ENCODE measurements around the gene DNAJA3.
A peak's percentile ranks its signal among the peaks of the same experiment; 100 is the strongest.

Gene DNAJA3

DNA sequence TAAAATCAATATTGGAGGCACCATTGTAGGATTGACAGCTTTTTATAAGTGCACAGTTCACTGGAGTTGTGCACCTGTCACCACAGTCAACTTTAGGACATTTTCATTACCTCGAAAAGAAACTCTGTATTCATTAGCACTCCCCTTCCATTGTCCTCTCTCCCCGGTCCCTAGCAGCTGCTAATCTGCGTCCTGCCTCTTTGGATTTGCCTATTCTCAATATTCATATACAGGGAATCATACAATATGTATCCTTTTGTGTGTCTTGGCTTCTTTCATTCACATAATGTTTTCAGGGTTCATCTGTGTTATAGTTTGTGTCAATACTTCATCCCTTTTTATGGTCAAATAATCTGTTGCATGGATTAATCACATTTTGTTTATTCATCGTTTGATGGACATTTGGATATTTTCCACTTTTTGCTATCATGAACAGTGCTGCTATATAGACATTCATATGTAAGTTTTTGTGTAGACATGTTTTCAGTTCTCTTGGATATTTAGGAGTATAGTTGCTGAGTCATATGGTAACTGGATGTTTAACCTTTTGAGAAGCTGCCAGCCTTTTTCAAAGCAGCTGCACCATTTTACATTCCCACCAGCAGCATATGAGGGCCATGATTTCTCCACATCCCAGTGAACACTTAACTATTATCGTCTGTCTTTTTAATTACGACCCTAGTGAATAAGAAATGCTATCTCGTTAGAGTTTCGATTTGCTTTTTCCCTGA is 9.8 kb downstream of the DNAJA3 start:
- DNase-seq, result no peak

GRCh38 chr16:4437366-4437765 is 11.7 kb downstream of the DNAJA3 start:
- peak in 1 of 3 donors; percentile 9 for DNase-seq

DNA sequence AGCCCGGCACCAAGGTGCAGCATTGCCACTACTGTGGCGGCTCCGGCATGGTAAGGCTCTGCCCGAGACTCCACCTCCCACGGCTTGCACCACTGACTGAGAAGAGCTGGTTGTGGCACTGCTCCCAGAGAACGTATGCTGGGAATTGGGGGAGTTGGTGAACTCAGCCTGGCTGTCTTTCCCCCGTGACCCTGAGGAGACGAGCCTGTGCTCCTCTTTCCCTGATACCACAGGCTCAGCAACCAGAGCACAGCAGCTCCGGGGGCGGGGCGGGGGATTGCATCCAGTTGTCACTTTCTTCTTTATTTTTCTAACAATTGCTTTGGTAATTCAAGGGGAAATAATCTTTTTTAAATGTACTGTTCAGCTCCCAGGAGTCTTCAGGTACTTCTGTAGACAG is 16.7 kb downstream of the DNAJA3 start:
- peak in 1 of 3 donors; percentile 8 for DNase-seq

DNA sequence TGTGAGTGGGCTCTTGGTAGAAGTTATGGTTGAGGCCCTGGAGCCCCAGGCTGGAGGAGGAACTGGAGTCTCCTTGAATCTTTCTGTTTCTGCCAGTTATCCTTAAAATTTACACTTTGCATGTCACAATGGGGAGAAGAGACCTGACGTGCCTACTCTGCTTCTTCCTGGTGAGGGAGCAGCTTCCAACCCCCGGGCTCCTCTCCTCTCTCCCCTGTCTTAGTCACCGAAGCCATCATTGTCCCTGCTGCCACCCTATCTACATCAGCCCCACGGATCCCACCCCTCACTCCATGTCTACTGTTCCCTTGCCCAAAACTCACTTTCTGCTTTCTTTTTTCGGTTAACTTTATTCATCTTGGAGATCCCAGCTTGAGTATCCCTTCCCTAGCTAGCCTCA is 17.6 kb downstream of the DNAJA3 start:
- DNase-seq, result peak in 1 of 3 donors; percentile 6

DNA sequence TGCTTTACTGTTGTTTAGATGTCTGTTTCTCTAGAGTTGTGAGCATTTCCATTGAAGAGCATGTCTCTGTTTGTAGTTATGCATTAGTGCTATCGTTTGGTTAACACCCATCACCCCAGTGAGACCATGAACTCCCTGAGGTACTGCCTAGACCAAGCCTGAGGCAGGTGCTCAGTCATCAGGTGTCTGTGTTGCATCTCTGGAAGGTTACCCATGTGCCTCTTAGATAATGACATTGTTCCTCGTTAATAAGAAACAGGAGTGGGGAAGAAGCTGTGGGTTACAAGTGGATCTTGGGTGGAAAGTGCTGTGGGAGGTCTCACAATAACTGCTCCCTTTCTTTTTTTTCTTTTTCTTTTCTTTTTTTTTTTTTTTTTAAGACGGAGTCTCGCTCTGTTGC is 18.3 kb downstream of the DNAJA3 start:
- no peak for DNase-seq

- DNase-seq, result no peak
Observed at GRCh38 chr16:4450430-4450829, 24.8 kb downstream of the DNAJA3 start.

DNA sequence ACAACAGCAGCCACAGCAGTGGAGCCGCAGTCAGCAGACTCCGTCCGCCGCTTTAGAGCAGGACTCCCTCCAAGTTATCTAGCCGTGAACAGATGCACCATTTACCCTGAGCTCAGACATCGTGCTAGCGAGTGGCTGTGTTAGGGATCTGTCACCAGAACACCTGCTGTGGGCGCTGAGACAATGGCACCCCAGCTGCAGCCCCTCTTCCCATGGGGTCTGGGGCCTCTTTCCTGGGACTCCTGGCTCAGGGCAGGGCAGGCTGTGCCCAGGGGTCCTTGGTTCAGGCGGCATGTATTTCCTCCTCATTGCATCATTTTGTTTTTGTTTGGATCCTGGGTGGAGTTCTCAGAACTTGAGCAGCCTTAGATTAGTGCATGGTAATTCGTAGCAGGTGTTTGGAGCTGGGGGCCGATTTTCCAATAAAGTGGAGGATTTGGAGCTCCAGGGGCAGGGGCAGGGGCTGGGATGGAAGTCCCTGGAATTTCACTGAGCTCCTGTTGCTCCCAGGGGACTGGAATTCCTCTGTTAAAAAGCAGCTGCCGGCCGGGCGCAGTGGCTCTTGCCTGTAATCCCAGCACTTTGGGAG is 25.4 kb downstream of the DNAJA3 start:
- no peak for DNase-seq

DNA sequence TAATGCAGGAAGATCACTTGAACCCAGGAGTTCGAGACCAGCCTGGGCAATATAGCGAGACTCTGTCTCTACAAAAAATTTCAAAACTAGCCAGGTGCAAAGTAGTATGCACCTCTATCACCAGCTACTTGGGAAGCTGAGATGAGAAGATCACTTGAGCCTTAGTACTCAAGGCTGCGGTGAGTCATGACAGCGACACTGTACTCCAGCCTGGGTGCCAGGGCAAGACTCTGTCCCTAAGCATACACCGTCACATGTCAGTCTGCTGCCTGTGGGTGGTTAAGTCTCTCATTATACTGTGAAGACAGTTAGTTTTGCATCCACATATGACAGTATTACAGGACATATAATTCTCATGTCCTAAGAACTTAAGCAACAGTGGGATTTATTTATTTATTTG is 27.0 kb downstream of the DNAJA3 start:
- DNase-seq, result peak in 2 of 3 donors; percentile 10 to 19

GRCh38 chr16:4454623-4455022 is 29.0 kb downstream of the DNAJA3 start:
- peak in 1 of 3 donors; percentile 5 for DNase-seq

DNA sequence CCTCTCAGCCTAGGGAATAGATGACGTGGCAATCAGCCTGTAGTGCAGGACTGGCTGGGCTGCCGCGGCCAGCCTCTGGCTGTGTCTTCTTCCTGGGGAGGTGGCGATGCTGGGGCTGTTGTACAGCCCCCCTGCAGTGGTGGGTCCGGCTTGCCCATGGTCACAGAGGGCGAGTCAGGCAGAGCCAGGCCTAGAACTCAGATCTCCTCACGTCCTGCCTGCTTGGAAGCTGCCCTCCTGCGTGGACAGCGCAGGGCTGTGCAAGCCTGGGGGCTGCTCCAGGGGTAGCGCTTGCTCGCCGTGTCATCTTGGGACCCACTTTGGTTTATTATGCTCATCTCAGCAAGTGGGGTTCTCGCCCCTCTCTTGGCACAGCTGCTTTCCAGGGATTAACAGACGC is 29.4 kb downstream of the DNAJA3 start:
- peak in 1 of 3 donors; percentile 3 for DNase-seq

GRCh38 chr16:4455951-4456350 is 30.3 kb downstream of the DNAJA3 start:
- DNase-seq, result peak in 1 of 3 donors; percentile 7

DNA sequence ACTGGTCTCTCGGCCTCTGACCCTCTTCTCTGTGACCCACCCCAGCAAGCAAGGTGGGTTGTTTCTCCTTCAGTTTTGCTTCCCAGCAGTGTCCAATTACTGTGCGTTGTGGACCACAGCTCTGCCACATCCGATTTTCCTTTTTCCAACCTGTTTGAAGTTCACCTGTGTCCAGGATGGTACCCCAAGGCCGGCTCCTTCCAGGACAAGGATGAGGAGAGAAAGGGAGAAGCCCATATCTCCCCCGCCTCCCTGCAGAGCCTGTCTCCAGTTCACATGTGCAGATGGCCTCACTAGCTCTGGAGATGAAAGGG is 35.2 kb downstream of the DNAJA3 start:
- DNase-seq, result no peak

GRCh38 chr16:4461250-4462085 is 35.8 kb downstream of the DNAJA3 start:
- no peak for DNase-seq

DNA sequence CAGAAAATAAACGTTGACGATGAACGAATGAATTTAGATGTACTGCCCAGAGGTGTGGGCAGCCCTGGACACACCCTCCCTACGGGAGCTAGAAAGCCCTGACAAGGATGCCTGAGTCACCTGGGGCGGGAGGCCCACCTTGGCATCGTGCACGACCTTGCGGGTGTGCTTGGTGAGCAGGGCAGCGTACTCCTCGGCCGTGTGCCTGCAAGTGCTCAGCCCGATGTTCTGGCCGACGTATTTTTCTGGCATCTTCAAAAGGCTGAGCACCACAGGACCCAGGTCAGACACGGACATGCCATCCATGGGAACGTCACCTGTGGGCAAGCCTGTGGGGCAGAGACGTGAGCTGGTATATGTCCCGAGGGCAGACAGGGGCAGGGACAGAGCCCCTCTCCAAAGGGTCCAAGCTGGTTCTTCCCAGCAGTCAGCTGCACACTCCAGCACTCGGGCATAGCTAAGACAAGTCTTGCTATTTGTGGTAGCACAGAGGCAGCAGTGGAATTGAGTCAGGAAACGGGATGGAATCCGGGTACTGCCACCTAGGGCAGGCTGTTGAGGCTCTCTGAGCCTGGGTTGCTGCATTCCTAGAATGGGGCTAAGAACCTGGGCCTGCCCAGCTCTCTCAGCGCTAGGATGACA is 38.0 kb downstream of the DNAJA3 start:
- DNase-seq, result no peak

- DNase-seq, result no peak
Observed at GRCh38 chr16:4465977-4466779, 40.5 kb downstream of the DNAJA3 start.

- no peak for DNase-seq
Observed at GRCh38 chr16:4467916-4468315, 42.2 kb downstream of the DNAJA3 start.

- DNase-seq, result no peak
Observed at GRCh38 chr16:4468972-4469371, 43.3 kb downstream of the DNAJA3 start.

DNA sequence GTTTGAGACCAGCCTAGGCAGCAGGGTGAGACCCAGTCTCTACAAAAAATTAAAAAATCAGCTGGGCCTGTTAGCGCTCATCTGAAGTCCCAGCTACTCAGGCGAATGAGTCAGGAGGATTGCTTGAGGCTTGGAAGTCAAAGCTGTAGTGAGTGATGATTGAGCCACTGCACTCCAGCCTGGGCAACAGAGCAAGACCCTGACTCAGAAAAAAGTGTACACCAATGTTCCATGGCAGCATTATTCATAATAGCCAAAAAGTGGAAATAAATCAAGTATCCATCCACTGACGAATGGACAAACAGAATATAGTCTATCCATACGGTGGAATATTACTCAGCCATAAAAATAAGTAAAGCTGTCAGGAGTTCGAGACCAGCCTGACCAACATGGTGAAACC is 46.2 kb downstream of the DNAJA3 start:
- no peak for DNase-seq

DNA sequence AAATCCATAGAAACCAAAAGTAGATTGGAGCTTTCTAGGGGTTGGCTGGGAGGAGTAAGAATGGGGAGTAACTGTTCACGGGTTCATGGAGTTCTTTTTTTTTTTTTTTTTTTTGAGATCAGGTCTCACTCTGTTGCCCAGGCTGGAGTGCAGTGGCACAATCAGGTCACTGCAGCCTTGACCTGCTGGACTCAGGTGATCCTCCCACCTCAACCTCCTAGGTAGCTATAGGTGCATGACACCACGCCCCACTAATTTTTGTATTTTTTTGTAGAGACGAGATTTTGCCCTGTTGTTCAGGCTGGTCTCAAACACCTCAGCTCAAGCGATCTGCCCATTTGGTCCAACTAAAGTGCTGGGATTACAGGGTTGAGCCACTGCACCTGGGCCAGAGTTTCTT is 47.2 kb downstream of the DNAJA3 start:
- no peak for DNase-seq

GRCh38 chr16:4474192-4474961 is 48.7 kb downstream of the DNAJA3 start, which contains the start of gene NMRAL1:
TSS of gene NMRAL1 (minus strand) at chr16:4474625. CDS start at chr16:4474132, 493 bp downstream.
- peak; percentile 86 to 89 (median 89) for DNase-seq

Measured in suppressor macrophage treated with lipopolysaccharide for 1 hour (primary cell).